A549 (cell line): ENCODE data around the gene MED17. TPM values are rescaled to one million over a fixed set of nuclear protein-coding genes. Genes with fewer than 3 reads are reported as not detected.

Experiments
- ATAC-seq, 2 experiments: fragments of 200-7000 bp in 1 of 2; fragments of >200 bp in 1 of 2; cut with Nextera tagmentation in 1 of 2; cut with Tn5 transposase in 1 of 2; 3 replicates each; pipeline versions ENCODE4 v1.8.0 to v1.9.1; 2018 to 2020; ENCODE audit warnings: mild to moderate bottlenecking in 1 of 2, moderate library complexity in 1 of 2
- CTCF ChIA-PET: fragments of 300-600 bp; sonication (Branson Sonifier 250); formaldehyde crosslinking; extraction: SDS; loops from one replicate; lab custom pipeline; 2021; ENCODE audit warnings: antibody characterized with exemption, inconsistent platforms; lab: Yijun Ruan, JAX
- POLR2A ChIA-PET: fragments of 350-600 bp; formaldehyde crosslinking; extraction: SDS; loops from one replicate; lab custom pipeline; 2021; ENCODE audit warnings: antibody characterized with exemption, inconsistent platforms; lab: Yijun Ruan, JAX
- DNase-seq, 2 experiments: peaks; one replicate each; pipeline versions ENCODE4 v3.0.0 to v3.0.0-alpha.2; 2011 to 2016; ENCODE audit warnings: low read depth in 1 of 2, low spot score in 1 of 2
- FAIRE-seq: peaks from 2 replicates; lab custom pipeline; 2011; peaks lifted over from hg19 to GRCh38; lab: Jason Lieb, UNC
- H3K27ac ChIP-seq, 2 experiments: fragments of >200 bp; sonication (Bioruptor Twin); formaldehyde crosslinking; 3 replicates each; pipeline ENCODE4 v1.5.1; 2016 to 2017
- H3K4me1 ChIP-seq: fragments of >200 bp; sonication (Bioruptor Twin); formaldehyde crosslinking; 3 replicates; pipeline ENCODE4 v1.6.1; 2016
- H3K4me2 ChIP-seq: fragments of >200 bp; sonication (Bioruptor Twin); formaldehyde crosslinking; 3 replicates; pipeline ENCODE4 v1.6.1; 2016
- H3K4me3 ChIP-seq: fragments of >200 bp; sonication (Bioruptor Twin); formaldehyde crosslinking; 3 replicates; pipeline ENCODE4 v1.5.1; 2016
- H3K9me3 ChIP-seq: fragments of >200 bp; sonication (Bioruptor Twin); formaldehyde crosslinking; 3 replicates; pipeline ENCODE4 v1.6.1; 2016
- CEBPB ChIP-seq, 2 experiments: fragments of >200 bp in 1 of 2; sonication (Bioruptor Twin) in 1 of 2; formaldehyde crosslinking in 1 of 2; IDR thresholded peaks; 2 replicates each; pipeline ENCODE4 v1.6.1; 2012 to 2016
- EHF ChIP-seq: fragments of 250-450 bp; sonication (Bioruptor Pico); IDR thresholded peaks from 2 replicates; pipeline ENCODE4 v1.5.0; 2020; ENCODE audit warnings: mild to moderate bottlenecking
- ELK1 ChIP-seq: fragments of 150-350 bp; IDR thresholded peaks from 2 replicates; pipeline ENCODE4 v1.6.1; 2014; ENCODE audit warnings: low read depth, mild to moderate bottlenecking, low read length
- ESRRA ChIP-seq: fragments of 150-350 bp; IDR thresholded peaks from 2 replicates; pipeline ENCODE4 v1.6.1; 2014; ENCODE audit warnings: mild to moderate bottlenecking, low read length, borderline replicate concordance
- HEYL ChIP-seq: fragments of 250-450 bp; sonication (Bioruptor Pico); IDR thresholded peaks from 2 replicates; pipeline ENCODE4 v1.8.0; 2021; ENCODE audit warnings: mild to moderate bottlenecking, moderate library complexity
- HOXB13 ChIP-seq: fragments of 250-450 bp; sonication (Bioruptor Pico); IDR thresholded peaks from 2 replicates; pipeline ENCODE4 v1.5.0; 2020; ENCODE audit warnings: low read depth, mild to moderate bottlenecking, moderate library complexity
- HOXB5 ChIP-seq: fragments of 250-450 bp; sonication (Bioruptor Pico); IDR thresholded peaks from 2 replicates; pipeline ENCODE4 v1.5.0; 2020; ENCODE audit warnings: mild to moderate bottlenecking, moderate library complexity
- MAZ ChIP-seq: fragments of 150-350 bp; IDR thresholded peaks from 2 replicates; pipeline ENCODE4 v1.6.1; 2014; ENCODE audit warnings: antibody characterized with exemption, low read depth, low read length, borderline replicate concordance
- RARB ChIP-seq: fragments of 250-450 bp; sonication (Bioruptor Pico); IDR thresholded peaks from 2 replicates; pipeline ENCODE4 v1.8.0; 2021; ENCODE audit warnings: mild to moderate bottlenecking, moderate library complexity
- RFX5 ChIP-seq: fragments of 450-650 bp; IDR thresholded peaks from 2 replicates; pipeline ENCODE4 v1.7.1; 2014; ENCODE audit warnings: antibody characterized with exemption, mild to moderate bottlenecking, moderate library complexity
- RNF2 ChIP-seq: fragments of 200-600 bp; sonication (generic); IDR thresholded peaks from 2 replicates; pipeline ENCODE4 v1.6.1; 2016; ENCODE audit warnings: low read depth, mild to moderate bottlenecking, antibody characterized with exemption, moderate library complexity, borderline replicate concordance
- WGBS: methylation state at CpG from one replicate; pipeline ENCODE4 v1.1.6; 2017; ENCODE audit errors: missing lambda C conversion rate; 5-methylcytosine and 5-hydroxymethylcytosine counted together
- polyA plus RNA-seq, 4 experiments: library from polyadenylated mRNA; depleted of rRNA in 3 of 4; stranded (reverse); fragments of >200 nt; fragmentation: RNase III in 1 of 4; extraction: RNeasy Plus Mini Kit Qiagen cat#74134 plus additional on column Dnase treatment in 1 of 4; gene quantifications; 2 replicates in 3 of 4; 3 replicates in 1 of 4; pipeline ENCODE4 v1.2.3, GENCODE V29; 2011 to 2017
- TF ChIP-seq, protein P1 (sequence below): fragments of >200 bp; sonication (Bioruptor Twin); formaldehyde crosslinking; IDR thresholded peaks from 3 replicates; pipeline ENCODE4 v1.5.1; 2016
- TF ChIP-seq, protein P2 (sequence below): fragments of >200 bp; sonication (Bioruptor Twin); formaldehyde crosslinking; IDR thresholded peaks from 2 replicates; pipeline ENCODE4 v1.6.1; 2016
- TF ChIP-seq, protein P3 (sequence below): fragments of 250-450 bp; sonication (Bioruptor Pico); IDR thresholded peaks from 2 replicates; pipeline ENCODE4 v1.5.0; 2021; ENCODE audit warnings: mild to moderate bottlenecking, moderate library complexity, borderline replicate concordance
- TF ChIP-seq, protein P4 (sequence below): fragments of 200-600 bp; sonication (generic); IDR thresholded peaks from 2 replicates; pipeline ENCODE4 v1.6.1; 2016; ENCODE audit warnings: antibody characterized with exemption, mild to moderate bottlenecking, moderate library complexity

MED17 gene
- polyA plus RNA-seq, 2 of the 4 experiments (the other 2 are of a cell fraction) = 16.2 to 20.3 TPM

- no peaks in the 10 kb centered on the region for H3K4me1 ChIP-seq
- no peak overlapping the region for H3K4me2 ChIP-seq
- CTCF ChIA-PET = interaction anchor here (0.6 to 0.7 kb wide), 2 partner anchors 28 to 926 kb away, joined by 3 to 4 read pairs; no protein-coding TSS in a partner anchor
- FAIRE-seq (no peak), DNase-seq (no peak)
- H3K4me3 ChIP-seq = no peak overlapping the region
- POLR2A ChIA-PET = interaction anchor here (0.8 kb wide), 1 partner anchor 11 kb away, joined by 3 read pairs; no protein-coding TSS in a partner anchor
- WGBS = 97% methylated on average over 4 of the region's 4 CpGs
- no peaks in the 10 kb centered on the region for H3K9me3 ChIP-seq
- H3K27ac ChIP-seq = no peak overlapping the region
- TF ChIP-seq, protein P1, sequence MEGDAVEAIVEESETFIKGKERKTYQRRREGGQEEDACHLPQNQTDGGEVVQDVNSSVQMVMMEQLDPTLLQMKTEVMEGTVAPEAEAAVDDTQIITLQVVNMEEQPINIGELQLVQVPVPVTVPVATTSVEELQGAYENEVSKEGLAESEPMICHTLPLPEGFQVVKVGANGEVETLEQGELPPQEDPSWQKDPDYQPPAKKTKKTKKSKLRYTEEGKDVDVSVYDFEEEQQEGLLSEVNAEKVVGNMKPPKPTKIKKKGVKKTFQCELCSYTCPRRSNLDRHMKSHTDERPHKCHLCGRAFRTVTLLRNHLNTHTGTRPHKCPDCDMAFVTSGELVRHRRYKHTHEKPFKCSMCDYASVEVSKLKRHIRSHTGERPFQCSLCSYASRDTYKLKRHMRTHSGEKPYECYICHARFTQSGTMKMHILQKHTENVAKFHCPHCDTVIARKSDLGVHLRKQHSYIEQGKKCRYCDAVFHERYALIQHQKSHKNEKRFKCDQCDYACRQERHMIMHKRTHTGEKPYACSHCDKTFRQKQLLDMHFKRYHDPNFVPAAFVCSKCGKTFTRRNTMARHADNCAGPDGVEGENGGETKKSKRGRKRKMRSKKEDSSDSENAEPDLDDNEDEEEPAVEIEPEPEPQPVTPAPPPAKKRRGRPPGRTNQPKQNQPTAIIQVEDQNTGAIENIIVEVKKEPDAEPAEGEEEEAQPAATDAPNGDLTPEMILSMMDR = no peak
- TF ChIP-seq MAZ = no peak
- TF ChIP-seq, protein P2, sequence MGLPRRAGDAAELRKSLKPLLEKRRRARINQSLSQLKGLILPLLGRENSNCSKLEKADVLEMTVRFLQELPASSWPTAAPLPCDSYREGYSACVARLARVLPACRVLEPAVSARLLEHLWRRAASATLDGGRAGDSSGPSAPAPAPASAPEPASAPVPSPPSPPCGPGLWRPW = no peak
- TF ChIP-seq, all 56 proteins: peak for 0
- no peak for ATAC-seq
Measured at GRCh38 chr11:93817426-93818348, 33.6 kb downstream of the MED17 start.

DNA sequence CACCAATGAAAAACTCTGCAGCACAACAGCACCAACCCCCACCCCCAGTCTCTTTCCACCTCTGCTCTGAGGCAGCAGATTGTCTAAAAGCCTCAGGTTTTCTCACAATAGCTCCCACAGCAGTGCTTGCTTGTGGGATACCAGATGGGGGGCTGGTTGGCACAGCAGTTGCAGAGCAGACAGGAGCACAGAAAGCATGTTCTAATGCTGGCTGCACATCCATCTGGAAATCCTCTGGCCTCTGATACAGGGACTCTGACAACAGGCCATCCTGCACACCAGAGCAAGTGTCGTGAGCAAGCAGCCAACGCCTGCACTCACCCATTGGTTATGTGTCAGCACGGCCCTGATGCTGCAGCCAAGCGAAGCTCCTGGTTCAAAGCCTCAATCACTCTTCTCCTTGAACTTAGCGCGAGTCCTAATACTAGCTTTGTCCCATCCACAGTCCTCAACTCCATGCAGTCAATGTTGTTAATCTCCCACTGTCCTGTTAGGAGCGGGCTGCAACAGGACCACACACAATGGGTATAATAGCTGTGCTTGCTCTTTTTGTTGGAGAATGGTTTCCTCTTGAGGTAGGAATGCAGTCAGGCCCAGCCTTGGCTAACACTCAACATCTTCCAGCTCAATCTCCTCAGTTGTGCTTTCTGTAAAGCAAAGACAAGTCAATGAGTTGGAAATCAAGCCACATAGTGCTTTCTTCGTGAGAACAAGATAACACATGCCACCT, 36.0 kb downstream of the MED17 start:
- TF ChIP-seq ESRRA (no peak), RFX5 (no peak), RNF2 (no peak), HOXB13 (CRISPR knock-in tag) (no peak), HOXB5 (CRISPR knock-in tag) (no peak), RARB (CRISPR knock-in tag) (no peak), MAZ (no peak), CEBPB (IDR thresholded peaks at IDR 0.05) (no peak), EHF (CRISPR knock-in tag) (no peak), HEYL (no peak), ELK1 (no peak)
- TF ChIP-seq, protein P3, sequence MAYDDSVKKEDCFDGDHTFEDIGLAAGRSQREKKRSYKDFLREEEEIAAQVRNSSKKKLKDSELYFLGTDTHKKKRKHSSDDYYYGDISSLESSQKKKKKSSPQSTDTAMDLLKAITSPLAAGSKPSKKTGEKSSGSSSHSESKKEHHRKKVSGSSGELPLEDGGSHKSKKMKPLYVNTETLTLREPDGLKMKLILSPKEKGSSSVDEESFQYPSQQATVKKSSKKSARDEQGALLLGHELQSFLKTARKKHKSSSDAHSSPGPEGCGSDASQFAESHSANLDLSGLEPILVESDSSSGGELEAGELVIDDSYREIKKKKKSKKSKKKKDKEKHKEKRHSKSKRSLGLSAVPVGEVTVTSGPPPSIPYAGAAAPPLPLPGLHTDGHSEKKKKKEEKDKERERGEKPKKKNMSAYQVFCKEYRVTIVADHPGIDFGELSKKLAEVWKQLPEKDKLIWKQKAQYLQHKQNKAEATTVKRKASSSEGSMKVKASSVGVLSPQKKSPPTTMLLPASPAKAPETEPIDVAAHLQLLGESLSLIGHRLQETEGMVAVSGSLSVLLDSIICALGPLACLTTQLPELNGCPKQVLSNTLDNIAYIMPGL (CRISPR knock-in tag) = no peak
- TF ChIP-seq, protein P4, sequence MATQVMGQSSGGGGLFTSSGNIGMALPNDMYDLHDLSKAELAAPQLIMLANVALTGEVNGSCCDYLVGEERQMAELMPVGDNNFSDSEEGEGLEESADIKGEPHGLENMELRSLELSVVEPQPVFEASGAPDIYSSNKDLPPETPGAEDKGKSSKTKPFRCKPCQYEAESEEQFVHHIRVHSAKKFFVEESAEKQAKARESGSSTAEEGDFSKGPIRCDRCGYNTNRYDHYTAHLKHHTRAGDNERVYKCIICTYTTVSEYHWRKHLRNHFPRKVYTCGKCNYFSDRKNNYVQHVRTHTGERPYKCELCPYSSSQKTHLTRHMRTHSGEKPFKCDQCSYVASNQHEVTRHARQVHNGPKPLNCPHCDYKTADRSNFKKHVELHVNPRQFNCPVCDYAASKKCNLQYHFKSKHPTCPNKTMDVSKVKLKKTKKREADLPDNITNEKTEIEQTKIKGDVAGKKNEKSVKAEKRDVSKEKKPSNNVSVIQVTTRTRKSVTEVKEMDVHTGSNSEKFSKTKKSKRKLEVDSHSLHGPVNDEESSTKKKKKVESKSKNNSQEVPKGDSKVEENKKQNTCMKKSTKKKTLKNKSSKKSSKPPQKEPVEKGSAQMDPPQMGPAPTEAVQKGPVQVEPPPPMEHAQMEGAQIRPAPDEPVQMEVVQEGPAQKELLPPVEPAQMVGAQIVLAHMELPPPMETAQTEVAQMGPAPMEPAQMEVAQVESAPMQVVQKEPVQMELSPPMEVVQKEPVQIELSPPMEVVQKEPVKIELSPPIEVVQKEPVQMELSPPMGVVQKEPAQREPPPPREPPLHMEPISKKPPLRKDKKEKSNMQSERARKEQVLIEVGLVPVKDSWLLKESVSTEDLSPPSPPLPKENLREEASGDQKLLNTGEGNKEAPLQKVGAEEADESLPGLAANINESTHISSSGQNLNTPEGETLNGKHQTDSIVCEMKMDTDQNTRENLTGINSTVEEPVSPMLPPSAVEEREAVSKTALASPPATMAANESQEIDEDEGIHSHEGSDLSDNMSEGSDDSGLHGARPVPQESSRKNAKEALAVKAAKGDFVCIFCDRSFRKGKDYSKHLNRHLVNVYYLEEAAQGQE = no peak
- ATAC-seq (peak; percentile 21 to 35; a peak in 3 of 6 replicates), DNase-seq (no peak), FAIRE-seq (no peak)
- ChIA-PET POLR2A (no interaction called here), CTCF (interaction anchor here (1.0 to 1.7 kb wide), 2 partner anchors 11 to 75 kb away, joined by 5 read pairs; no protein-coding TSS in a partner anchor)
- no peaks in the 10 kb centered on the region for H3K9me3 ChIP-seq
- WGBS = 81% methylated on average over 8 of the region's 8 CpGs
- H3K4me1 ChIP-seq = no peaks in the 10 kb centered on the region
- no peak overlapping the region for H3K27ac ChIP-seq
- no peak overlapping the region for H3K4me2 ChIP-seq
- H3K4me3 ChIP-seq = no peak overlapping the region
